ENCODE measurements around the gene EXD3. TPM values are rescaled to one million over a fixed set of nuclear protein-coding genes. Genes with fewer than 3 reads are reported as not detected.

Gene EXD3
- total RNA-seq, 1 experiment from 2014 or later = 15.3 TPM

GRCh38 chr9:137302449-137303150 lies 120.4 kb downstream of the EXD3 start:
- H3K4me2 ChIP-seq (ENCODE audit: insufficient read depth, insufficient read length, low read length) = peak overlapping the region; percentile 36
- H3K23me2 ChIP-seq (ENCODE audit: insufficient read length, low read depth, low read length, poor library complexity, severe bottlenecking) = peaks cover 5% of the 10 kb centered on the region
- Mint-ChIP-seq H3K27ac (no peak overlapping the region), H3K4me3 (peak overlapping the region; percentile 40 to 65; a peak in 3 of 5 replicates), H3K9me3 (peaks cover 0 to 2% of the 10 kb centered on the region in 2 experiments; a peak in 3 of 5 replicates), H3K36me3 (ENCODE audit: insufficient read depth in 1 of 3, low read depth in 3 of 3) (peaks cover 0 to 2% (median 0%) of the 10 kb centered on the region in 3 experiments; a peak in 3 of 7 replicates), H3K4me1 (peaks cover 26 to 44% of the 10 kb centered on the region in 2 experiments), H3K27me3 (ENCODE audit: low read depth) (peaks cover 27% of the 10 kb centered on the region)
- peaks cover 2% of the 10 kb centered on the region; the same call in 1 of the 2 replicates for H3K4me1 ChIP-seq (ENCODE audit: insufficient read depth, low read length)
- peak overlapping the region; percentile 16; the same call in 1 of the 2 replicates for H2BK15ac ChIP-seq (ENCODE audit: low read depth, low read length)
- H2BK120ac ChIP-seq (ENCODE audit: low read depth, low read length, poor library complexity, severe bottlenecking) = no peak overlapping the region
- H3K23ac ChIP-seq (ENCODE audit: insufficient read length, low read depth, low read length) = no peak overlapping the region
- H3K18ac ChIP-seq (ENCODE audit: insufficient read length, low read depth, low read length) = no peak overlapping the region
- no peak overlapping the region for H2BK5ac ChIP-seq (ENCODE audit: insufficient read length, low read length)
- no peak overlapping the region for H4K5ac ChIP-seq (ENCODE audit: insufficient read length, low read depth, low read length)
- no peak overlapping the region for H3K4ac ChIP-seq (ENCODE audit: low read depth, low read length)
- no peak overlapping the region for H4K8ac ChIP-seq (replicated peaks; ENCODE audit: insufficient read length, low read depth, low read length)
- no peaks in the 10 kb centered on the region for H3K79me1 ChIP-seq (ENCODE audit: insufficient read depth, low read depth, low read length, poor library complexity, severe bottlenecking)
- peak; percentile 77 for DNase-seq
- H3K9ac ChIP-seq (ENCODE audit: extremely low read depth, insufficient read length, low read length) = no peak overlapping the region
- no peaks in the 10 kb centered on the region for H3K79me2 ChIP-seq (ENCODE audit: insufficient read depth, low read length)
- H3K56ac ChIP-seq (ENCODE audit: insufficient read length, low read depth, low read length) = no peak overlapping the region
- no peaks in the 10 kb centered on the region for H4K20me1 ChIP-seq (ENCODE audit: control insufficient read depth, insufficient read depth, insufficient read length)
- H2AFZ ChIP-seq (ENCODE audit: low read length) = no peak overlapping the region
- no peak overlapping the region for H3T11ph ChIP-seq (ENCODE audit: low read length)
- H3K14ac ChIP-seq (ENCODE audit: insufficient read depth, low read length) = 0 out of 2 replicates have a peak overlapping the region, but pooled peaks have one; percentile 12
- H4K91ac ChIP-seq (ENCODE audit: insufficient read length, low read depth, low read length) = no peak overlapping the region
- no peak overlapping the region for H3K27ac ChIP-seq (ENCODE audit: insufficient read length, low read depth, low read length)
- peak; percentile 75 for TF ChIP-seq CTCF (conservative IDR thresholded peaks at IDR 0.05)
- no CpG with 5 or more reads among the region's 78 CpGs for WGBS (ENCODE audit: extremely low coverage, insufficient read length, low lambda C conversion rate)
- H2AK5ac ChIP-seq (ENCODE audit: insufficient read length, low read length) = no peak overlapping the region
- H2BK12ac ChIP-seq (ENCODE audit: insufficient read length, low read depth, low read length) = no peak overlapping the region
- H3K27me3 ChIP-seq (ENCODE audit: insufficient read depth, low read length) = no peaks in the 10 kb centered on the region; the same call in 1 of the 2 replicates
- no peak overlapping the region for H2BK20ac ChIP-seq (ENCODE audit: low read depth, low read length, poor library complexity, severe bottlenecking)
- no peaks in the 10 kb centered on the region for H3K9me3 ChIP-seq (ENCODE audit: control insufficient read depth, low read depth, low read length)
